ENCODE data around the gene PLCD3.

- TF ChIP-seq MXI1 (IDR thresholded peaks at IDR 0.05; ENCODE audit: borderline replicate concordance, low read depth, low read length) (no peak), POLR2A (IDR thresholded peaks at IDR 0.05; ENCODE audit: low read depth, low read length) (no peak), MAZ (IDR thresholded peaks at IDR 0.05; ENCODE audit: borderline replicate concordance, low read depth, low read length) (no peak), SMC3 (IDR thresholded peaks at IDR 0.05; ENCODE audit: low read depth, low read length) (no peak)
- TF ChIP-seq, protein P1, sequence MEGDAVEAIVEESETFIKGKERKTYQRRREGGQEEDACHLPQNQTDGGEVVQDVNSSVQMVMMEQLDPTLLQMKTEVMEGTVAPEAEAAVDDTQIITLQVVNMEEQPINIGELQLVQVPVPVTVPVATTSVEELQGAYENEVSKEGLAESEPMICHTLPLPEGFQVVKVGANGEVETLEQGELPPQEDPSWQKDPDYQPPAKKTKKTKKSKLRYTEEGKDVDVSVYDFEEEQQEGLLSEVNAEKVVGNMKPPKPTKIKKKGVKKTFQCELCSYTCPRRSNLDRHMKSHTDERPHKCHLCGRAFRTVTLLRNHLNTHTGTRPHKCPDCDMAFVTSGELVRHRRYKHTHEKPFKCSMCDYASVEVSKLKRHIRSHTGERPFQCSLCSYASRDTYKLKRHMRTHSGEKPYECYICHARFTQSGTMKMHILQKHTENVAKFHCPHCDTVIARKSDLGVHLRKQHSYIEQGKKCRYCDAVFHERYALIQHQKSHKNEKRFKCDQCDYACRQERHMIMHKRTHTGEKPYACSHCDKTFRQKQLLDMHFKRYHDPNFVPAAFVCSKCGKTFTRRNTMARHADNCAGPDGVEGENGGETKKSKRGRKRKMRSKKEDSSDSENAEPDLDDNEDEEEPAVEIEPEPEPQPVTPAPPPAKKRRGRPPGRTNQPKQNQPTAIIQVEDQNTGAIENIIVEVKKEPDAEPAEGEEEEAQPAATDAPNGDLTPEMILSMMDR (conservative IDR thresholded peaks at IDR 0.05; ENCODE audit: low read depth, low read length), result no peak
- TF ChIP-seq, protein P2, sequence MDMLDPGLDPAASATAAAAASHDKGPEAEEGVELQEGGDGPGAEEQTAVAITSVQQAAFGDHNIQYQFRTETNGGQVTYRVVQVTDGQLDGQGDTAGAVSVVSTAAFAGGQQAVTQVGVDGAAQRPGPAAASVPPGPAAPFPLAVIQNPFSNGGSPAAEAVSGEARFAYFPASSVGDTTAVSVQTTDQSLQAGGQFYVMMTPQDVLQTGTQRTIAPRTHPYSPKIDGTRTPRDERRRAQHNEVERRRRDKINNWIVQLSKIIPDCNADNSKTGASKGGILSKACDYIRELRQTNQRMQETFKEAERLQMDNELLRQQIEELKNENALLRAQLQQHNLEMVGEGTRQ (IDR thresholded peaks at IDR 0.05; ENCODE audit: low read depth, low read length), result no peak
Measured at GRCh38 chr17:45170931-45171337, 38.6 kb upstream of the PLCD3 start.
